GM19372 (cell line): Measurements from ENCODE around the gene CADM2.
"Not testable (repeated sequence)": the region's sequence is repeated elsewhere in the genome, so short reads cannot be mapped to it uniquely, and the experiment has no call there.

Source experiments
- ATAC-seq: cut with Tn5 transposase; IDR thresholded peaks from one replicate; pipeline ENCODE4 v1.9.1; 2021; ENCODE audit warnings: mild to moderate bottlenecking, low read depth, moderate library complexity; ENCODE audit not compliant: unreplicated experiment

The CADM2 gene

DNA sequence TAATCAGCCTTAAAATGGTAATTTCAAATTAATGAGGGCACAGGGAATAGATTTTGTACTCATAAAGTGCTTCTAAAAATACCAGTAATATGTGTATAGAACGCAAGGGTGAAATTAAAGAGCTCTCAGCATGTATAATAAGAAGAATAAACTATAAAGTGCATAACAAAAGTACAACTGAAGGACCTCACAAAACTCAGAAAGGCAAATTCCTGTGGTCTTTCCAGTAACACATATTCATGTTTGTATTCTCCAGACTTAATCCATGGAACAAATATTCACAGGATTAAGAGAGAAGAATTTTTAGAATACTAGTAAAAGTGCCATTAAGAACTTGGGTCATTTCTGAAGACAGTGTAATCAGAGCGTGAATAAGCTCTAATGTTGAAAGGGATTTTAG, 646.3 kb downstream of the CADM2 start:
- no peak for ATAC-seq

DNA sequence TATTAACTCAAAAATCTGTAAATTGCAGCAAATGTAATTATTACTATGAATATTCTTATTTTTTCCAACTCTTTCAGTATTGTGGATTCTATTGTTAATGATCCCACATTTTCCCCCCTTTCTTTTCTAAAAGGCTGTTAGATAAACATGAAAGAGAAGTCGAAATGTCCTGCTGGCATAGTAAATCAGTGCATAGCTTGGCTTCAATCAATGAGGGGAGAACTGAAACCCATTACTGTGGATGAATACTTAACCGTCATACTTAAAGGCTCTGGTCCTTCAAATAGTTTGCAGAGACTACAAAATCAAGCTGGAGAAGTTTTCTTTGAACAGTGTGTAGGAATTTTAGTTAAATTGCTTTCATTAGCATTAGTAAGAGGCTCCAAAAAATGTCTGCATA, 667.9 kb downstream of the CADM2 start:
- ATAC-seq: no peak

DNA sequence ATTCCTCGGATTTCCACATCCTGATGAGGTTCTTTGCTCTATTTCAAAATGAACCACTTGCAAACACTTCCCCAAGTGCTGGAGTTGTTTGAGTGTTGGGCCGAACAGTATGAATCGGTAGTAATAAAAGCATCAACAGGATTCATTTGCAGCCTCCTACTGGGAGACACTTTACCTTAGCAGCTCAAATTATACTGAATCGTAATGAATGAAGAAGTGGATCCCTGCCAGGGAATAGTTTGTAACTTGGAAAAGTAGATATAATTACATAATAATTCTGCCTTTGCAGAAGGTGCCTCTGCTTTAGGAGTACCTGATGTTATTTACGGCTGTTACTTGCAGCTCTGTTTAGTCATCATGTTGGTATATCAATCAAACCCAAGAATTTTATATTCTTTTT, 669.1 kb downstream of the CADM2 start:
- no peak for ATAC-seq

DNA sequence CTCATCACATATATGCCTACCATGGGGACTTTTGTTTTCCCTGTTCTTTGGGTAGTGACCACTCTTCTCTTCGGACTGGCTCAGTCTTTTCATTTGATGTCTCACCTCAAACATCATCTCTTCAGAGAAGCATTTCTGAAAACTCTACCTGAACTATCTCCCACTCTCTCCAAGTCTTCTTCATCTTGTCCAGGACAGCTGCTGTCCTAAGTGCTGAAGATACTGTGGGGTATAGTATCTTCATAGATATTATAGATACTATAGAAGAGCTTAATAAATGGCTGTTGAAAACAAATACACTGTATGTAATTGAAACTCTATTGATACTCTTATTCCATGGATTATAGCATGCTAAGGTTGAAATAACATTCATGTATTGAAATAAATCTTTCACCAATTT, 672.3 kb downstream of the CADM2 start:
- no peak for ATAC-seq

DNA sequence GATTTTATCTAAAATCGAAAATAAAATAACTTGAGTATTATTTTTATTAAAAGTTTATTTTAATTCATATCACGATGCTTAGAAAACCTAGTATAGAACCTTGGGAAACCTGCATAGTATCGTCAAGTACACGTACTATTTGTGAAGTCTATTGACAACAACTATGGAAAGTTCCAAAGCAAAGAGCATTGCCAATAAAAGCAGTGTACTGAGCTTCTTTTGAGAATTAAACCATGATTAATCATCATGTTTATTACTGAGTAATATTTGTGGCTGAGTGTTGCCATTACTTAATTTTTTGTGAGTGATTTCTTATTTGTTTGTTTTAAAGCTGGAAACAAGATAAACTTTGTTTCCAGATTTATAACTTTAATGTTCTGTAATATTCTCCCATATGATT, 674.1 kb downstream of the CADM2 start:
- no peak for ATAC-seq

DNA sequence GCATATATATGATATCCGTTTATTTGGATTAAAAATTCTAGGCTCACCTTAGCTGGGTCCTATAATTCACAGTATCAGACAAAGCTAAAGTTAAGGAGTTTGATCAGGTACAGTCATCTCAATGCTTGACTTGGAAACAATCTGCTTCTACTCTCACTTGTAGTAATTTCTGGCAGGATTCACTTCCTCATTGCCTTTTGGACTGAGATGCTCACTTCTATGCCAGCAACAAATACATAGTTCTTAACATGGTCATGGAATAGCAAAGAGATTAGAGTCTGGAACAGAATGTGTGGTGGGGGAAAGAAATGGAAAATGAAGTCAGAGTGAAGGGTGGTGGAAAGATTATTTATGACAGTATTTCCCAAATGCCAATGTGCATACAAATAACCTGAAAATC, 693.6 kb downstream of the CADM2 start:
- no peak for ATAC-seq

DNA sequence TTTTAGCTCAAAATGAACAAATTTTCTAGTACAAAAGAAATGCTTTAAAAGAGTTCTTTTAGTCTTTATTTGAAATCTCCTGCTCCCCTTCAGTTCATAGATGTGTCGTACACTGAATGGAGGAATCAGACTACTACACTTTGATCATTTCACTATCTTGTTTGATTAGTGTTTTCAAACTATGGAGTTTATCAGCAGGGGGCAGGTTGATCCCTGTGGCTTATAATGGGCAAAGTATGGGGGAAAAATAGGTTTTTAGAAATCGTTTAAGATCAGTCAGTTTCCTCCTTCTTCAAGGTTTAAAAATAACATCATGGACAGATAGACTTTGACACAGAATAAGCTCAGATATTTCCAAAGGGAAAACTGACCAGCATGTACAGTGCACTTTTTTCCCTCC, 701.7 kb downstream of the CADM2 start:
- ATAC-seq: no peak

DNA sequence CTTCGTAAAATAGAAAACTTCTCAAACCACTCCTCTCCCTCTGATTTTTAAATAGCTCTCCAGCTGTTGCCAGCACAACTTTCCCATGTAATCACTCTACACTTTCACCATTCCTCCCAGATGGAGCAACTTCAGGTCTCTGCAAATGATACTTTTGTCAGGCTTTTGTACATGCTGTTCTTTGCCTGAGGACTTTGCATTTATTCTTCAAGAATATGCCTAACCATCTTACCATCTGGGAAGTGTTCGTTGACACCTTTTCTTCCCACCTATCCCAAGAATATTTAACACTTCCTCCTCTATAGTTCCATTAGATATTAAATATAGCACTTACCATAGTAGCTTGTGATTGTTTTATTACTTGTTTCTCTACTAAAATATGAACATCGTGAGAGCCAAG, 703.7 kb downstream of the CADM2 start:
- ATAC-seq: no peak

DNA sequence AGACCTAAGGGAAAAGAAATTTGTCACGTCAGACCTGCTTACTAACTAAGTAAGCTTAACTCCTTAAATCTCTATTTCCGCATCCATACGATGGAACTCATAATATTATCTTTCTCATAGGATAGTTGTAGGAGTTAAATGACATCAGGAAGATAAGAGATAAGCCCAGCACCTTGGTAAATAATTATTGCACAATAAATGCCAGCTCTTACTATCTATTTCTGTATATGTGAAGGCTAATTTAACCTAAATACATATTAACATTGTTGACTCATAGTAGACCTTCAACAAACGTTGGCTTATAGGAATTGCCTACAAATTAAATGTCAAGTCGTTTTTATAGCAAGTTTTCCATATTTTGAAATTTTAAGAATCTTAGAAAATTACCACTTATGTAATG, 709.0 kb downstream of the CADM2 start:
- no peak for ATAC-seq

DNA sequence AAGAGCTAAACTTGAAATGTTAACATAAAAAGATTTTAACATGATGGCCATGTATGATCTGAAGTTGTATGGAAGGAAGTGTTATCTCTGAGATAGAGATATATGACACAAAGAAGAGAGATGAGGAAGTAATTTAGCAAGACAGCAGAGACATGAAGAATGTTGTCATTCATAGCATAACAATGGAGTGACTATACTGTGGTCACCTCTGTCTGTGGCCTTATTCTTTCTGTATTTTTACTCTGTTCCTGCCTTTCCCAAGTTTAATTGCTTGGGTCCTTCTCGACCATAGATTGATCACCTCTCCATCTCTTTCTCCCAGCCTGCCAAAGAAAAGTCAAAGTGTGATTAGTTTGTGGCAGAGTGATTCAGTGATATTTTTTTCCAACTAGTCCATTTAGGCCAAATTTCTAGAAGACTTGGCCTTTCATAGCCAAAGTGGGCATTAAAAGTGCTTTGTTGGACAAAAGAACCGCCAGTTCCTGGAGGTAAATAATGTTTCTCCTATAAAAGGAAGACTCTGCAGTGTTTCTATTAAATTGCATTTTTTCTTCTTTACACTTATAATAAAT, 711.9 kb downstream of the CADM2 start:
- no peak for ATAC-seq

DNA sequence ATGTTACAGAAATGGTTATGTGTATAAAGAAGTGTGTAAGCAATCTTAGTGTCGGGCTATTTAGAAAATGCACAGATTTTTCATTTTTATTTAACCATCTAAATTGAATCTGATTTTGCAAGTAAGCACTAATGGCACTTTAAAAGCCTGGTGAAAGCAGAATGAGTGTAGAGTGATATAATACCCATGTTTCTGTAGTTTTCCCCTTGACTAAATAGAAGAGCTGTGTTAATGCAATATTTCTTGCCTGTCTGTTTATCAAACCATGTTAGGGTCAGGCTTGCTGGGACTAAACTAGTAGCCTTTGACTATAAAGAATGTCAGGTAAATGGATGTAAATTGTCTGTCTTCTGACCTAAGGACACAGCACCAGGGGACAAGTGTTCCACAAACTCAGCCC, 714.0 kb downstream of the CADM2 start:
- no peak for ATAC-seq

DNA sequence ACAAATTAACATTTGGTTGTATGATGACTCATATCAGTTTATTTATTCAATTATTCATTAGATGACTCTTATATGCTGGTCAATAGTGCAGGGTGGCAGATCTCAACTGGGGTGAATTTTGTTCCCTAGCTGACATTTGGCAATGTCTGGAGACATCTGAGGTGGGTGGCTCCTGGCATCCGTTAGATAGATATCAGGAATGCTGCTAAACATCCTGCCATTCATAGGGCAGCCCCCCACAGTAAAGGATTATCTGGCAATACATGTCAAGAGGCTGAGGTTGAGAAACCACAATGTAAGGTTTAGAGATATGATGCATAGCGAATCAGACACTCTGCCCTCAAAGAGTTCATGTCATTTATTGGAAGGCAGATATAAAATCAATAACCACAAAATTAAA, 719.9 kb downstream of the CADM2 start:
- ATAC-seq: no peak

DNA sequence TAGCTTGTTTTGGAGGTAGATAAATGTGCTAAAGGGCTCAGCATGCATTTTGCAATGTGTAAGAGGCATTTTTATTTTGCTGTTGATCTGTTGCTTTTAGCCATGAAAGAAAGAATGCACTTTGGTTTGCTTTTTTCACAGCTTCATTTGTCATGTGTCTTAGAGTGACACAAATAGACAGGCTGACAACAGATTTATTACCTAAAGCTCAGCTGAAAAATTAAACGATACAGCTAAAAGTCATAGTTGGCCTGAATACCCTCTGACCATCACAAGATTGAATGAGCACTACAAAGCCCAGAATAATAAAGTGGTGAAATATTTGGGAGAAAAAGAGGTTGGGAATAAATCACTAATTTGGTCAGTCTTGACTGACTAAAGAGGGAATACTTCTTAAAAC, 723.1 kb downstream of the CADM2 start:
- no peak for ATAC-seq

DNA sequence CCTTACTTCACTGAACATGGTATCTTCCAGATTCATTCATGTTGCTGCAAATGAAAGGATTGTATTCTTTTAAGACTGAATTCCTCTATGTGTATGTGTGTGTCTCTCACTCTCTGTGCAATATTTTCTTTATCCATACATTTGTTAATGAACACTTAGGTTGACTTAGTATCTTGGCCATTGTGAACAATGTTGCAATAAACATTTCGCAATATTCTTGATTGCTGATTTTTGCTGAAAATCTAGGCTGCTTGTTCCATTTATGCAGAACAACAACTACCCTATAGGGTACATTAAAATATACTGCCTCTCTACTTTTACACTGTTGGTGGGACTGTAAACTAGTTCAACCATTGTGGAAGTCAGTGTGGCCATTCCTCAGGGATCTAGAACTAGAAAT, 732.4 kb downstream of the CADM2 start:
- no peak for ATAC-seq

DNA sequence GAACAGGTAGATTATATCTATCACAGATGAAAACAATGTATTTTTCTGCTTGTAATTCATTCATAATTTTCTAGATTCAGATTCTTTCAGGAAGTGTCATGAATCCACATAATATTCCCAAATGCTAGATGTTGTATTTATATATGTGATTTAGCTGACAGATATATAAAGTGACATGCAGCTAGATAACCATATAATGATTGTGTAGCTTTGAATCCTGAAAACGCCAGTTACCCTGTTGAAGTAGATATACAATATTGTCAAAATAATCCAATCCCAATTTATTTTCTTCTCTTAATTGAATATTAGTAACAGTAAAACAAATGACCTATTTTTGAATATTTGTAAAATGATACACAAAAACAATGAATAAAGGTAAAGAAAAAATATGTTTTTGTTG, 738.4 kb downstream of the CADM2 start:
- ATAC-seq: no peak

DNA sequence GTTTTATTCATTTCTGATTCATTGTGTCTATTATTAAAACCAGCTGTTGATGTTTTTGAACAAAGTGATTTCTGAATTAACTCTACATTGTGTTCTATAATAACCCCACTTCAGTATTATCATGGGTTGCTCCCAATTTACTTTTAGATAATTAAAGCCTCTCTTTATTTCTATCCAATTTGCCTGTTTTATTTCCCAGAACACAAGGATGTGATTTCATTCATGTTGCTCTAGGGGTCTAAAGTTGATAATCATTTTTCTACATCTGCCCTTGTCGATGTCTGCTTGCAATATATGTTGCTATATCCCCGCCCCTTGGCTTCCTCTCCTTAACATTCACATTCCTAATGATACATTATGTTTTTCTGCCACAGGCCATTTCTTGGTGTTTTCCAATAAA, 747.3 kb downstream of the CADM2 start:
- no peak for ATAC-seq

DNA sequence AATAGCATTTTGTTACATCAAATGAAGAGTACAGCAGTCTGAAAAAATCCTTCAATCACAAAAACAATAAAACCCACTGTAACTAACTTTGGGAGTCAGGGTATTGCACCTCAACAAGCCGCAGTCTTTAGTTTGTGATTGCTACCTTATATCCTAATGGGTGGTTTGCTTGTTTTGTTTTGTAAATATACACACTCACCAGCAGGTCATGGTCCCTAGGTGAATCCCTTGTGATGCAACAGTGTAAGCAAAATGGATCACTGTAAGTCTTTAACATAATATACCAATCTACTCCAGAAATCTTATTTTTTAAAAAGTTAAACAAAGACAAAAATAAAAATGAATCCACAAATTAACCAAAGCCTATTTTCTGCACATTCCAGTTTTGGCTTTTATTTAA, 749.5 kb downstream of the CADM2 start:
- ATAC-seq: not testable (repeated sequence)

DNA sequence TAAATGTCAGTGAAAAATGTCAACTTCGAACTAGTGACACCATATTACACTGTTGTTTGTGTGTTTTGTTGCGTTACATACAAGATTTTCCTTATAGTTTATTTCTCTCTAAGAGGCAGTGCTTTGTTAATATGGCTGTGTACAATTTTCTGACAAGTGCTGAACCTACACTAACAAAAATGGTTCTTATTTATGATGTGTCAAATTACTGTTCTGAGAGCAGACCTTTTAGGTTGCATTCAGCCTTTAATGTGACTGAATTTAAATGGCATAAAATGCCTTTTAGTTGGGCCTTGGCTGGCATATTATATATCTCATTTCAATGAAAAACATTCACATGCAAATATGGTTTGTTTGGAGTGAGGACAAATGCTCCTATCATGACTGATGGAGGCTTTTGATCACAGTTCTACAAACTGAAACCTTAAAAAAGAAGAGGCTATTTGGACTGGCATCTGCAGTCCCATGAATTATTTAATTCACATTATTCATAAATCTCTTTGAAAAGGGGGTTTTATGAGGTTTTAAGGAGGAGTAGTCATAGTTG, 750.6 kb downstream of the CADM2 start:
- no peak for ATAC-seq

DNA sequence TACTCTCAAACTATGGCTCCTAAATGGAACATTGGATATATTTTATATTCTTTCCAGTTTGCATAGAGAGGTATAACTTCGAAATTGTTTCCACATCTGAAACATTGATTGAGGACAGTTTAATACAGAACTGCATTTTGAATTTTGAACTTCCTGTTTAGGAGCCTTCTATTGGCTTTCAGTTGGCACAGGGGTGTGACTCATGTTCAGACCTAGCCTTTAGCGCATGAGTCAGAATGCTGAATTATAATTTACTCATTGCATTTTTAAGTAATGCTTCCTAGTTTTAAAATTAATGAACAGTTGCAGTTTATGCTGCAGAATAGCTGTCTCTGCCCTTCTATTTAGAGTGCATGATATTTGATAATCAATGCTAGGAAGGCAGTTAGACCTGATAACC, 751.7 kb downstream of the CADM2 start:
- ATAC-seq: no peak

DNA sequence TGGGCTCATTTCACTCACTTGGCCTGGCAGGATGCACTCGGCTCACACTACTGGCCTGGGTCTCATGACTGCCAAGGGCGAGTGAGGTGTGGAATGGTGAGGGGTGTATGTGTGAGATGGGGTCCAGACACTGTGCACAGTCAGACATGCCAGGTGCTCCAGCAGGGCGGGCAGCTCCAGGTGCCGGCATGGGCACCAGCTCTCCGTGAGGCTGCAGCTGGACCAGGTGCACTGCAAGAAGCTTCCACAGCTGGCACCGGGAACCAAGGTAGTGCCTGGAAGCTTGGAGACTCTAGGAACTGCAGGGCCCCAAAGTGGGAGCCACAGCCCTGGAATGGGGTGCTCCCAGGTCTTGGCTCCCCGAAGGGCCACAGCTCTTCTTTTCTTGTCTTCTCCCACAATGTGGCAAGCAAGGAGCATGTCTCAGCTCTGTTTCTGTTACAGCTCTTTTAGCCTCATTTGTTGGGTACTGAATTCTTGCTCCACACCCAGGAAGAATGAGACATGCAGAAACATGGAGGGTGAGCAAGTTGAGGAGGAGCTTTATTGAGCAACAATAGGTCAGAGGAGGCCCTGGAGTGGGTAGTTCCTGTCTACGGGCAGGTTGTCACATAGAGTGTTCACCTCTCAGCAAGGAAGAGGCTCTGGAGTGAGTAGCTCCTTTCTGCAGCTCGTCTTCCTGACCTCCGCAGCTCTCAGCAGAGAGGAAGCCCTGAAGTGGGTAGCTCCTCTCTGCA, 762.8 kb downstream of the CADM2 start:
- no peak for ATAC-seq

DNA sequence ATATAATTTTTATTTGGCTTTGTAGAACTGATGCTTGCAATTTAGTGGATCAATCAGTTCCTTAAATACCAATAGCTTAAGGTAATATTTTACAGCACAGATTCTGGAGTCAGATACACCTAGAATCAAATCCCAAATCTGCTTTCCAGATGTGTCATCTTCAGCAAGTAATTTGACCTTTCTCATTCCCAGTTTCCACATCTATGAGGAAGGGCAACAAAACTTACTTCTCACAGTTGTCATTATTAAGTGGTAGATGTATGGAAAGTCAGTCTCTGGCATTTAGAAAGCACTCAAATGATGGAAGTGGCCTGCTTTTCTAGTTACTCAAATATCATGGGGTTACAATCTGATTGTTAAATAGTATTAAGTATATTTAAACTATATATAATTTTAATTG, 767.0 kb downstream of the CADM2 start:
- no peak for ATAC-seq

DNA sequence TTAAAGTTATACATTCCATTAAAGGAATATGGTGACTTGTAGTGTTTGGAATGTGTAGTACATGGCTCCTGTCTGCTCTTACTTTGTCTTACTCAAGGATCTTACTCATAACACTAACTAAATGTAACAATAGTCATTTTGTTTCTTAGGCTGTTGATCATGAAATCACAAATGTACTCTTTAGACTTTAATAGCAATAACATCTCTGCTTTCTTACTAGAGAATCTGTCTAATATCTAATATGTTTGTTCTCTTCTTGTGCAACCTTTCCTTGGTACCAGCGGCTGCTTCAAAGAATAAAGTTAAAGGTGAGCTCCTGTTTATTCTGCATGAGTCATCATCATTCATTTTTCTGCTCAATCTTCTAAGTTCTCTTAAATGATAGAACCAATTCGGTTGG, 767.5 kb downstream of the CADM2 start:
- ATAC-seq: no peak
